Suprapubic skin (tissue), 3 donors: ENCODE results near the gene CAMTA1.

Source experiments
- CTCF ChIP-seq, 2 donors: fragments of 200-600 bp in 1 of 2; fragments of 450-650 bp in 1 of 2; sonication (generic) in 1 of 2; IDR thresholded peaks; one replicate each; pipeline ENCODE4 v1.5.1; 2016 to 2019; ENCODE audit warnings: antibody characterized with exemption in 2 of 2, mild to moderate bottlenecking in 1 of 2, moderate library complexity in 1 of 2
- EP300 ChIP-seq: sonication (generic); formaldehyde crosslinking; IDR thresholded peaks from one replicate; pipeline ENCODE4 v1.6.1; 2017; ENCODE audit warnings: antibody characterized with exemption
- POLR2A ChIP-seq, 2 donors: fragments of 450-650 bp; IDR thresholded peaks; one replicate each; pipeline ENCODE4 v1.6.1; 2017; ENCODE audit warnings: antibody characterized with exemption in 2 of 2, mild to moderate bottlenecking in 2 of 2, moderate library complexity in 2 of 2

- TF ChIP-seq EP300 (no peak), POLR2A (IDR thresholded peaks at IDR 0.05) (no peak), CTCF (IDR thresholded peaks at IDR 0.05) (no peak)
These were observed 261.6 kb downstream of the CAMTA1 start for GRCh38 chr1:7046891-7047290.
